SK-N-MC (cell line): ENCODE results near the gene KRT15.

ENCODE experiments used
- EZH2 ChIP-seq: fragments of 200-600 bp; sonication (generic); IDR thresholded peaks from one replicate; pipeline ENCODE4 v1.6.1; 2017; ENCODE audit warnings: antibody characterized with exemption
- FOXP2 ChIP-seq: optimal IDR thresholded peaks from 2 replicates; pipeline ENCODE3; 2011; ENCODE audit warnings: mild to moderate bottlenecking, moderate library complexity; ENCODE audit not compliant: insufficient read depth; ENCODE audit errors: extremely low read length, control extremely low read depth
- POLR2AphosphoS5 ChIP-seq: IDR thresholded peaks from 2 replicates; pipeline ENCODE4 v1.6.1; 2012; ENCODE audit warnings: mild to moderate bottlenecking, low read depth, low read length, borderline replicate concordance

- TF ChIP-seq EZH2 (no peak), POLR2AphosphoS5 (no peak), FOXP2 (no peak)
These were observed 13.3 kb upstream of the KRT15 start for GRCh38 chr17:41531993-41532392.
